ENCODE data around the gene KCNK6. TPM values are rescaled to one million over a fixed set of nuclear protein-coding genes. Genes with fewer than 3 reads are reported as not detected.
A peak's percentile ranks its signal among the peaks of the same experiment; 100 is the strongest.

Gene KCNK6
- total RNA-seq, 1 experiment from 2014 or later = 6.5 TPM

DNA sequence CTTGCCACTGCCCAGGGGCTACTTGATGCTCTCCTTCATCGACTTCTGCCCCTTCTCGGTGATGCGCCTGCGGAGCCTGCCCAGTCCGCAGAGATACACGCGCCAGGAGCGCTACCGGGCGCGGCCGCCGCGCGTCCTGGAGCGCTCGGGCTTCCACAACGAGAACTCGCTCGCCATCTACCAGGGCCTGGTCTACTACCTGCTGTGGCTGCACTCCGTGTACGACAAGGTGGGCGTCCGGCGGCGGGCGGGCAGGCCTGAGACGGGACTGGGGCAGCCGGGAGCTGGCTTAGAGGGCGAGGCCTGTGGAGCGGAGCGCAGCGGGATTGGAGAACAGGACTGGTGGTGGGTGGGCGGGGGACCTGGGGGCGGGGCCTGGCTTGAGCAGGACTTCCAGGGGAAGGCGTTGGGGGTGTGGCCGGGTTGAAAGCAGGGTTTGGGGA is 42.0 kb downstream of the KCNK6 start:
- Histone ChIP-seq H3K14ac (ENCODE audit: insufficient read depth, low read length) (peak overlapping the region; percentile 13; the same call in 1 of the 2 replicates), H3T11ph (ENCODE audit: low read length) (no peak overlapping the region), H3K9ac (ENCODE audit: extremely low read depth, insufficient read length, low read length) (no peak overlapping the region), H3K23me2 (ENCODE audit: insufficient read length, low read depth, low read length, poor library complexity, severe bottlenecking) (peaks cover 6% of the 10 kb centered on the region), H2AFZ (ENCODE audit: low read length) (no peak overlapping the region), H3K56ac (ENCODE audit: insufficient read length, low read depth, low read length) (no peak overlapping the region), H3K4me1 (ENCODE audit: insufficient read depth, low read length) (no peaks in the 10 kb centered on the region), H3K4me2 (ENCODE audit: insufficient read depth, insufficient read length, low read length) (peak overlapping the region; percentile 69), H4K5ac (ENCODE audit: insufficient read length, low read depth, low read length) (no peak overlapping the region), H4K91ac (ENCODE audit: insufficient read length, low read depth, low read length) (no peak overlapping the region), H3K9me3 (ENCODE audit: control insufficient read depth, low read depth, low read length) (no peaks in the 10 kb centered on the region), H4K8ac (replicated peaks; ENCODE audit: insufficient read length, low read depth, low read length) (no peak overlapping the region), H4K20me1 (ENCODE audit: control insufficient read depth, insufficient read depth, insufficient read length) (no peaks in the 10 kb centered on the region), H2BK15ac (ENCODE audit: low read depth, low read length) (no peak overlapping the region), H2AK5ac (ENCODE audit: insufficient read length, low read length) (no peak overlapping the region), H2BK12ac (ENCODE audit: insufficient read length, low read depth, low read length) (no peak overlapping the region), H3K27me3 (ENCODE audit: insufficient read depth, low read length) (peaks cover 14% of the 10 kb centered on the region; the same call in 1 of the 2 replicates), H2BK20ac (ENCODE audit: low read depth, low read length, poor library complexity, severe bottlenecking) (no peak overlapping the region), H3K18ac (ENCODE audit: insufficient read length, low read depth, low read length) (no peak overlapping the region), H3K79me1 (ENCODE audit: insufficient read depth, low read depth, low read length, poor library complexity, severe bottlenecking) (no peaks in the 10 kb centered on the region), H2BK5ac (ENCODE audit: insufficient read length, low read length) (no peak overlapping the region), H3K23ac (ENCODE audit: insufficient read length, low read depth, low read length) (no peak overlapping the region), H2BK120ac (ENCODE audit: low read depth, low read length, poor library complexity, severe bottlenecking) (no peak overlapping the region), H3K27ac (ENCODE audit: insufficient read length, low read depth, low read length) (no peak overlapping the region), H3K79me2 (ENCODE audit: insufficient read depth, low read length) (no peaks in the 10 kb centered on the region), H3K4ac (ENCODE audit: low read depth, low read length) (no peak overlapping the region)
- peak; percentile 31; the same call in 2 of the 3 replicates for TF ChIP-seq CTCF (conservative IDR thresholded peaks at IDR 0.05)
- DNase-seq = peak; percentile 98
- peaks cover 10 to 16% of the 10 kb centered on the region in 2 experiments for H3K4me1 Mint-ChIP-seq
- peaks cover 4 to 8% of the 10 kb centered on the region in 2 experiments; a peak in 2 of 5 replicates for H3K9me3 Mint-ChIP-seq
- H3K27me3 Mint-ChIP-seq (ENCODE audit: low read depth) = peaks cover 67% of the 10 kb centered on the region
- H3K4me3 Mint-ChIP-seq = peak overlapping the region; percentile 83 to 92
- H3K36me3 Mint-ChIP-seq (ENCODE audit: insufficient read depth in 1 of 3, low read depth in 3 of 3) = peaks cover 0 to 4% (median 0%) of the 10 kb centered on the region in 3 experiments; a peak in 3 of 7 replicates
- H3K27ac Mint-ChIP-seq = peak overlapping the region in 1 of 3 experiments; percentile 85; a peak in 3 of 7 replicates
- no CpG with 5 or more reads among the region's 37 CpGs for WGBS (ENCODE audit: extremely low coverage, insufficient read length, low lambda C conversion rate)

Data from H9 (cell line).